NCI-H2196 (cell line): ENCODE results near the gene CCL24.
A peak's percentile ranks its signal among the peaks of the same experiment; 100 is the strongest.
"Not testable (repeated sequence)": the region's sequence is repeated elsewhere in the genome, so short reads cannot be mapped to it uniquely, and the experiment has no call there.

ENCODE experiments used
- DNase-seq: peaks from one replicate; lab custom pipeline; 2025; ENCODE audit not compliant: unreplicated experiment; lab: John Stamatoyannopoulos, UW

Gene CCL24

GRCh38 chr7:75788154-75788847 is 25.3 kb downstream of the CCL24 start:
- not testable (repeated sequence) for DNase-seq

- not testable (repeated sequence) for DNase-seq
Observed at GRCh38 chr7:75783058-75783457, 30.5 kb downstream of the CCL24 start.

DNA sequence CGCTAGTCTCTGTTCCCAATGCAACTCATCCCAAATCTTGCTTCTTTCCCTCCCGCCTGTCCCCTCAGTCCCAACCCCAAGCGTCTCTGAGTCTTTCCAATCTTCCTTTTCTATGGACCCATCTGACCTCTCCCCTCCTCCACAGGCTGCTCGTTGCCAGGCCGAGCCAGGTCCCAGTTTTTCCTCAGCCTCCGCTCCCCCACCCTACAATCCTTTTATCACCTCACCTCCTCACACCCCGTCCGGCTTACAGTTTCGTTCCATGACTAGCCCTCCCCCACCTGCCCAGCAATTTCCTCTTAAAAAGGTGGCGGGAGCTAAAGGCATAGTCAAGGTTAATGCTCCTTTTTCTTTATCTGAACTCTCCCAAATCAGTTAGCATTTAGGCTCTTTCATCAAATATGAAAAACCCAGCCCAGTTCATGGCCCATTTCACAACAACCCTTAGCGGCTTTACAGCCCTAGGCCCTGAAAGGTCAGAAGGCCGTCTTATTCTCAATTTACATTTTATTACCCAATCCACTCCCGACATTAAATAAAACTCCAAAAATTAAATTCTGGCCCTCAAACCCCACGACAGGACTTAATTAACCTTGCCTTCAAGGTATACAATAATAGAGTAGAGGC is 32.8 kb downstream of the CCL24 start:
- not testable (repeated sequence) for DNase-seq

DNA sequence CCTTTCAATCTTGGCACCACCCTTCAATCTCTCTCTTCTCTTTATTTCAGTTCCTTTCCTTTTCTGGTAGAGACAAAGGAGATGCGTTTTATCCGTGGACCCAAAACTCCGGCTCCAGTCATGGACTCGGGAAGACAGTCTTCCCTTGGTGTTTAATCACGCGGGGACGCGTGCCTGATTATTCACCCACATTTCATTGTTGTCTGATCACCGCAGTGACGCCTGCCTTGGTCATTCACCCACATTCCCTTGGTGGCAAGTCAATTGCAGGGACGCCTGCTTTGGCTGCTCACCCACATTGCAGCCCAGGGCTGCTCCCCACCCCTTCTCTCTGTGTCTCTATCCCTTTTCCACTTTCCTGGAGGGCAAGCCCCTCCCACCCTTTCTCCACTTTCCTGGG is 34.1 kb downstream of the CCL24 start:
- DNase-seq = not testable (repeated sequence)

- DNase-seq = not testable (repeated sequence)
Observed at GRCh38 chr7:75779035-75779434, 34.6 kb downstream of the CCL24 start.

- peak; percentile 14 for DNase-seq
Observed at GRCh38 chr7:75776295-75776971, 37.2 kb downstream of the CCL24 start.

DNA sequence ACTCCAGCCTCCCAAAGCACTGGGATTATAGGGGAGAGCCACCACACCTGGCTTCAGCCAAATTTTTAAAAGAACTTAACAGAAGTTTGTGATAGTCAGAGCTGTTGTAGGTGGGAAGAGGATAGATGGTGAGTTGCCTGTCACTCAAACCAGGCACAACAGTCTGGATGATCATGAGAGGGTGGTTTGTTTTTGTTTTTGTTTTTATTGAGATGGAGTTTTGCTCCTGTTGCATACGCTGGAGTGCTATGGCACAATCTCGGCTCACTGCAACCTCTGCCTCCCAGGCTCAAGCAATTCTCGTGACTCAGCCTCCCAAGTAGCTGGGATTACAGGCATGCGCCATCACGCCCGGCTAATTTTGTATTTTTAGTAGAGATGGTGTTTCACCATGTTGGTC is 39.6 kb downstream of the CCL24 start:
- DNase-seq = not testable (repeated sequence)

DNA sequence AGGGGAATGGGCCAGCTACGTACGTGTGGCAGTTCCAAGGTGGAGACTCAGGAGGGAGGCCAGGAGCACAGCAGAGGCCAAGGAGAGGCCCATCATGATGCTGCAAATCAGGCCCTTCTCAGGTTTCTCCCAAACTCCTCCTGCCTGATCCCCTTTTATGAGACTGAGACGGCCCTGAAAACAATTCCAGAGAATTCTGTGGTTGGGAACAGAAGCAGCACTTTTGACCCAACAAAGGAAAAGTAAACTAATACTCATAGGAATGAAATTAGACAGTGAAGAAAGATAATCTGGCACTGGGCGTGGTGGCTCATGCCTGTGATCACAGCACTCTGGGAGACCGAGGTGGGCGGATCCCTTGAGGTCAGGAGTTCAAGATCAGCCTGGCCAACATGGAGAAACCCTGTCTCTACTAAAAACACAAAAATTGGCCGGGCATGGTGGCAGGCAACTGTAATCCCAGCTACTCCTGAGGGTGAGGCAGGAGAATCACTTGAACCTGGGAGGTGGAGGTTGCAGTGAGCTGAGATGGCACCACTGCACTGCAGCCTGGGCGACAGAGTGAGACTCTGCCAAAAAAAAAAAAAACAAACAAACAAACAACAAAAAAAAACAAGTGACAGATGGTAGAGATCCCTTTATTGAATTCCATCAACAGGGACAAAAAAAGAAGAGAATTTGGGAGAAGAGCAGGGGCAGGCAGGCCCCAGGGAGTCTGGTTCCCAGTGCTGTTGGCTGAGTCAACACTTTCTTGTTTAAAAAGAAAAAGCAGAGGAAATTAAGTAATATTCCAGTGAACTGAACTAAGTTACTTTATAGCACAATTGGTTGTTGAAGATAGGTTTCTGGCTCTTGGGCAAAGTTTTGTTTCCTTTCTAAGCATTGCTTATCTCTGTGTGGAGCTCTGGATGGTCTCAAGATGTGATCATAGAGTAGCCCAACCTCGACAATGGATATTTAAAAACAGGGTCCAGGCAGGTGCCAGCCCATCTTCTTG is 41.2 kb downstream of the CCL24 start, which contains the start of gene CCL26:
Gene CCL26 (minus strand): TSS at position 131 of the 997 bp plus-strand sequence. CDS start 35 bp downstream, at position 96.
- DNase-seq = no peak

DNA sequence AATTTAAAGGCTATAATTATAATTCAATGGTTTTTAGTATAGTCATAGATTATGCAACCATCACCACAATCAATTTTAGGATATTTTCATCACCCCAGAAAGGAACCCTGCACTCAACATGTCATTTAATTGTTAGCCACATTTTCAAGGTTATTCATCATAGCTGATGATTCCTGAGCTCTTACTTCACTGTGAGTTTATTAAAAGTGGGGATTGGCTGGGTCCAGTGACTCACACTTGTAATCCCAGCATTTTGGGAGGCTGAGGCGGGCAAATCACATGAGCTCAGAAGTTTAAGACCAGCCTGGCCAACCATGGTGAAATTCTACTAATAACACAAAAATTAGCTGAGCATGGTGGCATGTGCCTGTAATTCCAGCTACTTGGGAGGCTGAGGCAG is 42.4 kb downstream of the CCL24 start:
- no peak for DNase-seq

GRCh38 chr7:75762350-75762917 is 51.2 kb downstream of the CCL24 start:
- peak; percentile 50 for DNase-seq

DNA sequence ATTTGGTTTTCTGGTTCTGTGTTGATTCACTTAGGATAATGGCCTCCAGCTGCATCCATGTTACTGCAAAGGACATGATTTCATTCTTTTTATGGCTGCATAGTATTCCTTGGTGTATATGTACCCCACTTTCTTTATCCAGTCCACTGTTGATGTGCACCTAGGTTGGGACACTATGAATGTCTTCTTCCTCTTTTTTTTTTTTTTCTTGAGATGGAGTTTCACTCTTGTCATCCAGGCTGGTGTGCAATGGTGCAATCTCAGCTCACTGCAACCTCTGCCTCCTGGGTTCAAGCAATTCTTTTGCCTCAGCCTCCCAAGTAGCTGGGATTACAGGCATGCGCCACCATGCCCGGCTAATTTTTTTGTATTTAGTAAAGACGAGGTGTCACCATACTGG is 51.8 kb downstream of the CCL24 start:
- not testable (repeated sequence) for DNase-seq
